Neural cell (in vitro differentiated cells): ENCODE measurements around the gene WNK2.

Experiments used
- EP300 ChIP-seq: fragments of 450-650 bp; conservative IDR thresholded peaks from 2 replicates; pipeline ENCODE4 v1.6.1; 2014; ENCODE audit warnings: antibody characterized with exemption, mild to moderate bottlenecking, moderate library complexity; ENCODE audit not compliant: poor library complexity, severe bottlenecking
- EZH2 ChIP-seq: fragments of 200-600, 300-800 bp; shearing (Covaris generic), sonication (generic); IDR thresholded peaks from 2 replicates; pipeline ENCODE4 v1.6.1; 2014; ENCODE audit warnings: antibody characterized with exemption, low read length, borderline replicate concordance, mild to moderate bottlenecking; ENCODE audit not compliant: insufficient read depth, poor library complexity, severe bottlenecking
- MXI1 ChIP-seq: fragments of 450-650 bp; conservative IDR thresholded peaks from 2 replicates; pipeline ENCODE4 v1.6.1; 2014; ENCODE audit warnings: antibody characterized with exemption, mild to moderate bottlenecking; ENCODE audit not compliant: poor library complexity, severe bottlenecking
- POLR2AphosphoS5 ChIP-seq: IDR thresholded peaks from 2 replicates; pipeline ENCODE4 v1.6.1; 2012
- RAD21 ChIP-seq: fragments of 450-650 bp; conservative IDR thresholded peaks from 2 replicates; pipeline ENCODE4 v1.6.1; 2014; ENCODE audit warnings: antibody characterized with exemption, mild to moderate bottlenecking, moderate library complexity
- REST ChIP-seq: IDR thresholded peaks from 2 replicates; pipeline ENCODE4 v1.6.1; 2012; ENCODE audit warnings: borderline replicate concordance
- TAF1 ChIP-seq: IDR thresholded peaks from 2 replicates; pipeline ENCODE4 v1.6.1; 2012; ENCODE audit warnings: low read depth
- TF ChIP-seq, protein P1 (sequence below): fragments of 450-650 bp; IDR thresholded peaks from 2 replicates; pipeline ENCODE4 v1.5.1; 2014; ENCODE audit warnings: antibody characterized with exemption, mild to moderate bottlenecking, moderate library complexity; ENCODE audit not compliant: poor library complexity, severe bottlenecking

- TF ChIP-seq, protein P1, sequence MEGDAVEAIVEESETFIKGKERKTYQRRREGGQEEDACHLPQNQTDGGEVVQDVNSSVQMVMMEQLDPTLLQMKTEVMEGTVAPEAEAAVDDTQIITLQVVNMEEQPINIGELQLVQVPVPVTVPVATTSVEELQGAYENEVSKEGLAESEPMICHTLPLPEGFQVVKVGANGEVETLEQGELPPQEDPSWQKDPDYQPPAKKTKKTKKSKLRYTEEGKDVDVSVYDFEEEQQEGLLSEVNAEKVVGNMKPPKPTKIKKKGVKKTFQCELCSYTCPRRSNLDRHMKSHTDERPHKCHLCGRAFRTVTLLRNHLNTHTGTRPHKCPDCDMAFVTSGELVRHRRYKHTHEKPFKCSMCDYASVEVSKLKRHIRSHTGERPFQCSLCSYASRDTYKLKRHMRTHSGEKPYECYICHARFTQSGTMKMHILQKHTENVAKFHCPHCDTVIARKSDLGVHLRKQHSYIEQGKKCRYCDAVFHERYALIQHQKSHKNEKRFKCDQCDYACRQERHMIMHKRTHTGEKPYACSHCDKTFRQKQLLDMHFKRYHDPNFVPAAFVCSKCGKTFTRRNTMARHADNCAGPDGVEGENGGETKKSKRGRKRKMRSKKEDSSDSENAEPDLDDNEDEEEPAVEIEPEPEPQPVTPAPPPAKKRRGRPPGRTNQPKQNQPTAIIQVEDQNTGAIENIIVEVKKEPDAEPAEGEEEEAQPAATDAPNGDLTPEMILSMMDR, result no peak
- TF ChIP-seq RAD21 (no peak), POLR2AphosphoS5 (no peak), EZH2 (no peak), REST (no peak), TAF1 (no peak), EP300 (no peak), MXI1 (no peak)
Observed at GRCh38 chr9:93296889-93297480, 113.0 kb downstream of the WNK2 start.
